CD4-positive, alpha-beta T cell treated with Interleukin-17A for 4 hours (primary cell): ENCODE results near the gene CGB1.

Experiments
- DNase-seq: peaks from one replicate; pipeline ENCODE4 v3.0.0-alpha.2; 2020; ENCODE audit warnings: mixed read lengths

The CGB1 gene

GRCh38 chr19:49020931-49021895, 15.5 kb downstream of the CGB1 start:
- DNase-seq: no peak

GRCh38 chr19:49020342-49020741, 16.4 kb downstream of the CGB1 start:
- DNase-seq: no peak

- peak; percentile 83 for DNase-seq
These were observed 17.3 kb downstream of the CGB1 start for GRCh38 chr19:49019242-49019932.

- peak; percentile 47 for DNase-seq
These were observed 18.1 kb downstream of the CGB1 start for GRCh38 chr19:49018388-49019241.

GRCh38 chr19:49017666-49018351, 18.9 kb downstream of the CGB1 start:
- peak; percentile 71 for DNase-seq

GRCh38 chr19:49017041-49017665, 19.5 kb downstream of the CGB1 start, which contains the start of gene LHB:
Gene LHB, minus strand, starts transcription at chr19:49017091. Its CDS starts 10 bp downstream, at chr19:49017081.
- no peak for DNase-seq

GRCh38 chr19:49016067-49016839, 20.4 kb downstream of the CGB1 start:
- no peak for DNase-seq

GRCh38 chr19:49014870-49015255, 21.8 kb downstream of the CGB1 start:
- DNase-seq: no peak

GRCh38 chr19:49014123-49014869, 22.4 kb downstream of the CGB1 start:
- DNase-seq: no peak

- DNase-seq: no peak
These were observed 25.5 kb downstream of the CGB1 start for GRCh38 chr19:49011194-49011593.

- no peak for DNase-seq
These were observed 26.2 kb downstream of the CGB1 start for GRCh38 chr19:49010453-49010852.

GRCh38 chr19:49009828-49010227, 26.9 kb downstream of the CGB1 start:
- DNase-seq: no peak

GRCh38 chr19:49006905-49007304, 29.8 kb downstream of the CGB1 start:
- no peak for DNase-seq

GRCh38 chr19:49004964-49005614, 31.6 kb downstream of the CGB1 start:
- DNase-seq: no peak

- no peak for DNase-seq
These were observed 32.6 kb downstream of the CGB1 start for GRCh38 chr19:49004133-49004532.

GRCh38 chr19:48999481-49000325, 37.0 kb downstream of the CGB1 start:
- peak; percentile 76 for DNase-seq

GRCh38 chr19:48997972-48998371, 38.7 kb downstream of the CGB1 start:
- peak; percentile 71 for DNase-seq

- DNase-seq: no peak
These were observed 42.7 kb downstream of the CGB1 start for GRCh38 chr19:48994035-48994386.
